Measurements from ENCODE around the gene RPP30. TPM values are rescaled to one million over a fixed set of nuclear protein-coding genes. Genes with fewer than 3 reads are reported as not detected.

RPP30 gene
- total RNA-seq, 1 experiment from 2014 or later: 56.8 TPM

GRCh38 chr10:90916392-90917237, 44.8 kb downstream of the RPP30 start:
- H3K9ac ChIP-seq (ENCODE audit: low read length): no peak overlapping the region
- BruUV-seq (replicated peaks): no TSS peak
- H2AFZ ChIP-seq (ENCODE audit: low read depth, low read length, poor library complexity, severe bottlenecking): no peak overlapping the region
- CTCF ChIA-PET: no interaction called here
- H3K4me1 ChIP-seq (ENCODE audit: control insufficient read depth in 1 of 2, insufficient read depth in 2 of 2, low read length in 2 of 2): peaks cover 10 to 11% of the 10 kb centered on the region in 2 experiments
- H3K9me3 ChIP-seq (ENCODE audit: control insufficient read depth in 1 of 2, insufficient read depth in 1 of 2, low read depth in 1 of 2, low read length in 2 of 2): no peaks in the 10 kb centered on the region
- H3K9me2 ChIP-seq (ENCODE audit: insufficient read depth): no peaks in the 10 kb centered on the region
- no peak overlapping the region for H3K4me3 ChIP-seq (replicated peaks in 1 of 2; ENCODE audit: low read depth in 1 of 2, low read length in 2 of 2)
- RAD21 ChIA-PET (ENCODE audit: low non-redundant PET in 1 of 2, low total read pairs in 2 of 2, uncharacterized antibody in 2 of 2, unreplicated experiment in 2 of 2): no interaction called here
- TF ChIP-seq POLR2A (IDR thresholded peaks at IDR 0.05; ENCODE audit: borderline replicate concordance, extremely low read depth, insufficient read depth, insufficient read length): no peak
- TF ChIP-seq, protein P1, sequence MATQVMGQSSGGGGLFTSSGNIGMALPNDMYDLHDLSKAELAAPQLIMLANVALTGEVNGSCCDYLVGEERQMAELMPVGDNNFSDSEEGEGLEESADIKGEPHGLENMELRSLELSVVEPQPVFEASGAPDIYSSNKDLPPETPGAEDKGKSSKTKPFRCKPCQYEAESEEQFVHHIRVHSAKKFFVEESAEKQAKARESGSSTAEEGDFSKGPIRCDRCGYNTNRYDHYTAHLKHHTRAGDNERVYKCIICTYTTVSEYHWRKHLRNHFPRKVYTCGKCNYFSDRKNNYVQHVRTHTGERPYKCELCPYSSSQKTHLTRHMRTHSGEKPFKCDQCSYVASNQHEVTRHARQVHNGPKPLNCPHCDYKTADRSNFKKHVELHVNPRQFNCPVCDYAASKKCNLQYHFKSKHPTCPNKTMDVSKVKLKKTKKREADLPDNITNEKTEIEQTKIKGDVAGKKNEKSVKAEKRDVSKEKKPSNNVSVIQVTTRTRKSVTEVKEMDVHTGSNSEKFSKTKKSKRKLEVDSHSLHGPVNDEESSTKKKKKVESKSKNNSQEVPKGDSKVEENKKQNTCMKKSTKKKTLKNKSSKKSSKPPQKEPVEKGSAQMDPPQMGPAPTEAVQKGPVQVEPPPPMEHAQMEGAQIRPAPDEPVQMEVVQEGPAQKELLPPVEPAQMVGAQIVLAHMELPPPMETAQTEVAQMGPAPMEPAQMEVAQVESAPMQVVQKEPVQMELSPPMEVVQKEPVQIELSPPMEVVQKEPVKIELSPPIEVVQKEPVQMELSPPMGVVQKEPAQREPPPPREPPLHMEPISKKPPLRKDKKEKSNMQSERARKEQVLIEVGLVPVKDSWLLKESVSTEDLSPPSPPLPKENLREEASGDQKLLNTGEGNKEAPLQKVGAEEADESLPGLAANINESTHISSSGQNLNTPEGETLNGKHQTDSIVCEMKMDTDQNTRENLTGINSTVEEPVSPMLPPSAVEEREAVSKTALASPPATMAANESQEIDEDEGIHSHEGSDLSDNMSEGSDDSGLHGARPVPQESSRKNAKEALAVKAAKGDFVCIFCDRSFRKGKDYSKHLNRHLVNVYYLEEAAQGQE (IDR thresholded peaks at IDR 0.05; ENCODE audit: low read depth): no peak
- no peak for TF ChIP-seq EGR1 (IDR thresholded peaks at IDR 0.05; ENCODE audit: low read depth)
- no peak for TF ChIP-seq JUND (IDR thresholded peaks at IDR 0.05)
- TF ChIP-seq, protein P2, sequence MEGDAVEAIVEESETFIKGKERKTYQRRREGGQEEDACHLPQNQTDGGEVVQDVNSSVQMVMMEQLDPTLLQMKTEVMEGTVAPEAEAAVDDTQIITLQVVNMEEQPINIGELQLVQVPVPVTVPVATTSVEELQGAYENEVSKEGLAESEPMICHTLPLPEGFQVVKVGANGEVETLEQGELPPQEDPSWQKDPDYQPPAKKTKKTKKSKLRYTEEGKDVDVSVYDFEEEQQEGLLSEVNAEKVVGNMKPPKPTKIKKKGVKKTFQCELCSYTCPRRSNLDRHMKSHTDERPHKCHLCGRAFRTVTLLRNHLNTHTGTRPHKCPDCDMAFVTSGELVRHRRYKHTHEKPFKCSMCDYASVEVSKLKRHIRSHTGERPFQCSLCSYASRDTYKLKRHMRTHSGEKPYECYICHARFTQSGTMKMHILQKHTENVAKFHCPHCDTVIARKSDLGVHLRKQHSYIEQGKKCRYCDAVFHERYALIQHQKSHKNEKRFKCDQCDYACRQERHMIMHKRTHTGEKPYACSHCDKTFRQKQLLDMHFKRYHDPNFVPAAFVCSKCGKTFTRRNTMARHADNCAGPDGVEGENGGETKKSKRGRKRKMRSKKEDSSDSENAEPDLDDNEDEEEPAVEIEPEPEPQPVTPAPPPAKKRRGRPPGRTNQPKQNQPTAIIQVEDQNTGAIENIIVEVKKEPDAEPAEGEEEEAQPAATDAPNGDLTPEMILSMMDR (IDR thresholded peaks at IDR 0.05 in 2 of 3, conservative IDR thresholded peaks at IDR 0.05 in 1 of 3; ENCODE audit: borderline replicate concordance in 1 of 3, insufficient read depth in 1 of 3, low read depth in 2 of 3, low read length in 2 of 3): no peak
- no peak for TF ChIP-seq TCF7L2 (IDR thresholded peaks at IDR 0.05; ENCODE audit: borderline replicate concordance, extremely low read depth, insufficient read depth, insufficient read length)
- TF ChIP-seq ELF1 (IDR thresholded peaks at IDR 0.05; ENCODE audit: borderline replicate concordance, low read depth): no peak
- no peak for TF ChIP-seq POLR2AphosphoS5 (IDR thresholded peaks at IDR 0.05; ENCODE audit: low read depth, low read length)
- TF ChIP-seq FOSL1 (IDR thresholded peaks at IDR 0.05; ENCODE audit: low read depth): no peak
- no peak for TF ChIP-seq RAD21 (IDR thresholded peaks at IDR 0.05; ENCODE audit: low read depth)
- no peak for TF ChIP-seq CEBPB (IDR thresholded peaks at IDR 0.05; ENCODE audit: low read depth)
- no peak for TF ChIP-seq EZH2phosphoT487 (IDR thresholded peaks at IDR 0.05; ENCODE audit: borderline replicate concordance)
- TF ChIP-seq SRF (IDR thresholded peaks at IDR 0.05; ENCODE audit: low read depth): no peak
- no peak for TF ChIP-seq SIN3A (IDR thresholded peaks at IDR 0.05; ENCODE audit: low read depth)
- no peak for TF ChIP-seq ZNF274 (IDR thresholded peaks at IDR 0.05; ENCODE audit: low read depth, low read length)
- TF ChIP-seq, protein P3, sequence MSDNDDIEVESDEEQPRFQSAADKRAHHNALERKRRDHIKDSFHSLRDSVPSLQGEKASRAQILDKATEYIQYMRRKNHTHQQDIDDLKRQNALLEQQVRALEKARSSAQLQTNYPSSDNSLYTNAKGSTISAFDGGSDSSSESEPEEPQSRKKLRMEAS (IDR thresholded peaks at IDR 0.05): no peak
- no peak for TF ChIP-seq ZBTB33 (IDR thresholded peaks at IDR 0.05; ENCODE audit: extremely low read depth, insufficient replicate concordance, low read length)
- no peak for TF ChIP-seq EZH2 (IDR thresholded peaks at IDR 0.05)
- no peak for TF ChIP-seq YY1 (IDR thresholded peaks at IDR 0.05; ENCODE audit: extremely low read depth, insufficient replicate concordance, low read depth, low read length)
- no peaks in the 10 kb centered on the region for H3K27me3 ChIP-seq (ENCODE audit: insufficient read depth, low read length)
- no peak for DNase-seq (ENCODE audit: low read depth, low spot score)
- H3K4me2 ChIP-seq (ENCODE audit: low read length): no peak overlapping the region
- no peak overlapping the region for H3K27ac ChIP-seq (ENCODE audit: low read depth, low read length)
- POLR2A ChIA-PET: no interaction called here
- no peak for ATAC-seq
- intact Hi-C loops (cut with micrococcal nuclease): loop anchor here (10.0 kb wide), 1 partner anchor 718 kb away; the partner anchor contains the start of gene PPP1R3C
- H3K79me2 ChIP-seq (ENCODE audit: insufficient read depth, low read length): no peaks in the 10 kb centered on the region
- H3K36me3 ChIP-seq (ENCODE audit: control insufficient read depth in 1 of 2, insufficient read depth in 2 of 2, low read length in 2 of 2): no peaks in the 10 kb centered on the region
- no peaks in the 10 kb centered on the region for H4K20me1 ChIP-seq (ENCODE audit: insufficient read depth)

All from HCT116 (cell line).